Measurements from ENCODE around the gene FAM163B.
"Not testable (repeated sequence)": the region's sequence is repeated elsewhere in the genome, so short reads cannot be mapped to it uniquely, and the experiment has no call there.

Gene FAM163B

DNA sequence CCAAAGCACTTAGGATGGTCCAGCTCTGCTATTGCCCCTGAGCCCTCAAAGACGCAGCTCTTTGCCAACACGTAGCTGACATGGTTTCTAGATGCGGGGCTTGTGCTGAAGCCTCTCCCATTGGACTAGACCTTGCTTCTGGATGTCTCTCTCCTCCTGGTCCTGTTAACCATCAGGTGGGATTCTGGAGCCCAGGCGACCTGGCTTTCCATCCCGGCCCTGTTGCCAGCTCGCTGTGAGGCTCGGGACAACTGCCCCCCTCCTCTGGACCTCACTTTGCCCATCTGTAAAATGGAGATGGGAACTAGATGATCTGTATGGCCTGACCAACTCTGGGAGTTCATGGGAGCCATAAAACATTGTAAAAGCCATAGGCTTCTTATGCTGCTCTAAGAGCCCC lies 31.0 kb upstream of the FAM163B start:
- DNase-seq (ENCODE audit: low read depth in 1 of 2, low spot score in 1 of 2): no peak

- DNase-seq (ENCODE audit: low read depth in 1 of 2, low spot score in 1 of 2): no peak
Observed at GRCh38 chr9:133639613-133640012, 30.4 kb upstream of the FAM163B start.

DNA sequence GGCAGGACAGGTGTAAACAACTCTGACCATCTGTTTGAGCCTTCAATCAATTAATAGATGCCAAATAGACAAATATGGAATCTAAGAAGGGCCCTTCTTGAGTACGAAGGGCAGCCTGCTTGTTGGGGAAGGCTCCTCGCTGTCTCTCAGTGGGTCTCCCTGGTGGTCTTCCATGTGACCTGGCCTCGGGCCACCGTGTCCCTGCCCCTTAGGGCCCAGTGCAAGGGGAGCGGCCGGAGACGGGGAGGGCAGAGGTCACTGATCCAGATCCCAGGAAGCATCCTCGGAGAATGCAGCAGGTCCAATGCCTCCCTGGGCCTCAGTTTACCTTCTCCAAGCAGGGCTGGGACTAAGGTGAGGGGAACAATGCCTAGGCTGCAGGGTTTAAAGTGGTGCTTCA lies 29.5 kb upstream of the FAM163B start:
- no peak for DNase-seq (ENCODE audit: low read depth in 1 of 2, low spot score in 1 of 2)

GRCh38 chr9:133638076-133638475 lies 28.9 kb upstream of the FAM163B start:
- no peak for DNase-seq (ENCODE audit: low read depth in 1 of 2, low spot score in 1 of 2)

- DNase-seq (ENCODE audit: low read depth in 1 of 2, low spot score in 1 of 2): no peak
Observed at GRCh38 chr9:133637451-133638055, 28.4 kb upstream of the FAM163B start.

GRCh38 chr9:133636902-133637301 lies 27.7 kb upstream of the FAM163B start:
- DNase-seq (ENCODE audit: low read depth in 1 of 2, low spot score in 1 of 2): no peak

DNA sequence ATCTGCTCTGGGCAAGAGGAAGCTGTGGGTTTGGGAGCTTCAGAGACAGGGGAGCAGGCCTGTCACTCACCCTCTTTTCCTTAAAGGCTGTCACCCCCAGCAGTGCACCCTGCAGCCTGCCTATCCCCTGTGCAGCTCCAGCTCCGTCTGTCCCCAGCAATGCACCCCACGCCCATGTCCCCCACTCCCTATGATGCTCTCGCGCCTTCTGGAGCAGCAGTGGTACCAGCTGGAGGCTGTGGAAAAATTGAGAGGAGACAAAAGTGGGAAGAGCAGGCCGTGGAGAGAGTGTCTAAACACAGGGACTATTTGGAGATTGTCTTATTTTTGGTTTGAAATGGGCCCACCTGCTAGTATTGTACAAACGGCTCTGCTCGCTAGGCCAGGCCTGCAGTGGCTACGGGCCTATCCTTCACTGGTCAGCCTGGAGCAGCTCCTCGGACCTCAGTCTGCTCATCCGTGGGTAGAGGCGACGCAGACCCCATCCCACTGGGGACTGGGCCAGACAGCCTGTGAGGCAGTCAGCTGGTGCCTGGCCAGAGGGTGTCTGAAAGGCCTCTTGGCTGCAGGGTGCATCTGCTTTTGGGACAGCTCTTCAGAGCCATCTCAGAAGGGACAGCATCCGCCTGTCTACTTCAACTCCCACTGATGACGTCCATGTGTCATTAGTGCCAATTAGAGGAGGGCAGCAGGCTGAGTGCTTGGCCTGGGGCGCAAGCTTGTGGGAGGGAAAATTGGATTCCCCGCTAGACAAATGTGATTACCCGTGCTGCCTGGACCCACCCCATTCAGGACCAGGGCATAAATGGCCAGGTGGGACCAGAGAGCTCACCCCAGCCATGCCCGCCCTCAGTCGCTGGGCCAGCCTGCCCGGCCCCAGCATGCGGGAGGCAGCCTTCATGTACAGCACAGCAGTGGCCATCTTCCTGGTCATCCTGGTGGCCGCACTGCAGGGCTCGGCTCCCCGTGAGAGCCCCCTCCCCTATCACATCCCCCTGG lies 26.6 kb upstream of the FAM163B start, which contains the start of gene DBH:
Gene DBH, plus strand, starts transcription at position 831 of the 999 bp plus-strand sequence. Its CDS starts 9 bp downstream, at position 840.
- DNase-seq (ENCODE audit: low read depth in 1 of 2, low spot score in 1 of 2): no peak

- no peak for DNase-seq (ENCODE audit: low read depth in 1 of 2, low spot score in 1 of 2)
Observed at GRCh38 chr9:133635098-133635497, 25.9 kb upstream of the FAM163B start.

DNA sequence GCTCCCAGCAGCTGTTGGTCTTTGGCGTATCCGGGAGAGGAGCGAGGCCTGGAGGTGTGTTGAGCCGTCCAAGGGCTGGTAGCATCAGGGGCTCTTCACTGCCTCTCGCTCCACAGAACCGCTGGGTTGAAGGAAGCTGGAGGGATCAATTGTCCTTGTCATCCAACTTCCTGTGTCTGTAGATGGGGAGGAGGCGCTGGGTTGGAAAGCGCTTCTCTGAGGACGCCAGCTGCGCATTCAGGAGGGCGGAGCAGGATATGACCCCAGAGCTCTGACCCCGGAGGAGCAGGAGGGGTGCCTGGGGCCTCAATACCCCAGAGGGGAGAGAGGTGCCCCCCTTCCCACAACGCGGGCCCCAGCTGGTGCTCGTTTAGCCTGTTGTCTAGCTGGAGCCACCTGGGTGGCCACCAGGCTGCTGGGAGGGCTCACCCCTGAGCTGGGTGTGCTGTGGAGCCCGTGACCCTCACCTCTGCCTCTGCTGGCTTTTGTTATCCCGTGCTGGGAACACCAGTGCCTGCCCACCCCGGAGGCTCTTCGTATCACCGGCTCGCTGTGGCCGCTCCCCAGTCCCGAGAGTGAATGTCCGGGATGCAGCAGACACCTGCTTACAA lies 25.0 kb upstream of the FAM163B start:
- no peak for DNase-seq (ENCODE audit: low read depth in 1 of 2, low spot score in 1 of 2)

DNA sequence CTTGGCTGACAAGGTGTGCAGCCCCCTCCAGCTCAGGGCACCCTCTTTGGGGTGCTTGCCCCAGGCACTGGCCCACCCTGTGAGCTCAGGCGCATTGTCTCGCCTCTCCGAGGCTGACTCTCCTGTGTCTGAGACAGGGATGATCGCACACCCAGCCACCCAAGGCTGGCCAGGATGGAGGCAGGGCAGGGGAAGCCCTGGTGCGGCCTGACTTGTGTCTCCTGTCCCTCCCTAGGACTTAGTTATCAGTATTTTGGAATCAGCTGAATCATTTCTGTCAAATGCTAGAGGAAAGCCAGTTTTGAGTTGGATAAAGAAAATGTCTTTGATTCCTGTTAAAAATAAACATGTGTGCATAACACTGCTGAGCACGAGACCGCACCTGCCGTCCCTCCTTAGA lies 24.5 kb upstream of the FAM163B start:
- no peak for DNase-seq (ENCODE audit: low read depth in 1 of 2, low spot score in 1 of 2)

GRCh38 chr9:133632806-133633680 lies 23.9 kb upstream of the FAM163B start:
- no peak for DNase-seq (ENCODE audit: low read depth in 1 of 2, low spot score in 1 of 2)

GRCh38 chr9:133631111-133631510 lies 21.9 kb upstream of the FAM163B start:
- no peak for DNase-seq (ENCODE audit: low read depth in 1 of 2, low spot score in 1 of 2)

- DNase-seq (ENCODE audit: low read depth in 1 of 2, low spot score in 1 of 2): no peak
Observed at GRCh38 chr9:133629221-133630110, 20.3 kb upstream of the FAM163B start.

- no peak for DNase-seq (ENCODE audit: low read depth in 1 of 2, low spot score in 1 of 2)
Observed at GRCh38 chr9:133628766-133629165, 19.6 kb upstream of the FAM163B start.

DNA sequence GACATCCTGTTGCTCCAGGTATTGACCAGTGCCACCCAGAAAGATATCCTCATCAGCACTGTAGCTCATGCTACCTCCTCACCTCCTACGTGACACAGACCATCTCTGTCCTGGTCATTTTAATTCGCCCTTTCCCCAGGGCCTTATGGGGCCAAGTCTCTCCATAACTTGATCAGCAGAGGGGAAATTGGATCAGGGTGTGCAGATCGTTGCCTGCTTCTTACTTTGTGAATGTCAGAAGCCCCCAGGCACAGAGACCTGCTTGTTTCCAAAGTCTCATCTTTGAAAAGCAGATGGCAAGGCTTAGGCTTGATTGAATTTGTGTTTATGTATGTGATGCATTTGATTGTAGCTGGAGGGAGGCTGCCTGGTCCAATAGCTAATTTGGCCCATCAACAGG lies 18.2 kb upstream of the FAM163B start:
- DNase-seq (ENCODE audit: low read depth in 1 of 2, low spot score in 1 of 2): no peak

- DNase-seq (ENCODE audit: low read depth in 1 of 2, low spot score in 1 of 2): not testable (repeated sequence)
Observed at GRCh38 chr9:133626008-133626407, 16.8 kb upstream of the FAM163B start.

- DNase-seq (ENCODE audit: low read depth in 1 of 2, low spot score in 1 of 2): no peak
Observed at GRCh38 chr9:133622555-133622954, 13.4 kb upstream of the FAM163B start.

- DNase-seq (ENCODE audit: low read depth in 1 of 2, low spot score in 1 of 2): no peak
Observed at GRCh38 chr9:133621725-133622267, 12.6 kb upstream of the FAM163B start.

GRCh38 chr9:133619791-133620190 lies 10.6 kb upstream of the FAM163B start:
- DNase-seq (ENCODE audit: low read depth in 1 of 2, low spot score in 1 of 2): peak in 1 of 2 donors; percentile 28

DNA sequence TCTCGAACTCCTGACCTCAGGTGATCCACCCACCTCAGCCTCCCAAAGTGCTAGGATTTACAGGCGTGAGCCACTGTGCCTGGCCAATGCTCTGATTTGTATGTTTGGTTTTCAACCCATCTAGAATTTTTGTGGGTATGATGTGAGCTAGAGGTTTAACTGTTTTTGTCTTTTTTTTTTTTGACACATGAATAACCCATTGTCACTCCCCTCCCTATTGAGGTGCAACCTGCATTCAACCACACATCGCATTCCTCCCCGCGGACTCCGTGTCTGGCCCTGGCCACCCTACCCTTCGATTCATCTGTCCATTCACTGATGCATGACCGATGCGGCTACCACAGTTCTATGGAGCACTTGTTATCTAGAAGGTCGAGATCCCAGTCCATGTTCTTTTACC lies 9.5 kb upstream of the FAM163B start:
- DNase-seq (ENCODE audit: low read depth in 1 of 2, low spot score in 1 of 2): no peak
